OCI-LY3 (cell line): Measurements from ENCODE around the gene DOK7.

ENCODE experiments used
- H2AFZ ChIP-seq: fragments of 200-600, 300-600 bp; shearing (Covaris generic); 2 replicates; pipeline ENCODE4 v1.6.0; 2014; ENCODE audit warnings: antibody characterized with exemption, low read depth, low read length
- H3K27ac ChIP-seq: fragments of 200-600, 300-600 bp; sonication (generic); 2 replicates; pipeline ENCODE4 v1.5.1; 2014; ENCODE audit warnings: mild to moderate bottlenecking, low read length, moderate library complexity, mixed read lengths
- H3K27me3 ChIP-seq: fragments of 200-600, 300-600 bp; sonication (generic); 2 replicates; pipeline ENCODE4 v1.6.1; 2014; ENCODE audit warnings: low read depth, low read length, mixed read lengths
- H3K36me3 ChIP-seq: fragments of 200-600, 300-600 bp; sonication (generic); replicated peaks from 2 replicates; pipeline ENCODE3; 2014; ENCODE audit warnings: low read depth, low read length, mixed read lengths
- H3K4me1 ChIP-seq: fragments of 300-600, 200-600 bp; sonication (generic); 2 replicates; pipeline ENCODE4 v1.6.1; 2014; ENCODE audit warnings: low read length, mixed read lengths
- H3K4me2 ChIP-seq: fragments of 200-600, 300-600 bp; sonication (generic); 2 replicates; pipeline ENCODE4 v1.6.1; 2014; ENCODE audit warnings: low read length, mixed read lengths
- H3K4me3 ChIP-seq: fragments of 300-600, 200-600 bp; sonication (generic); 2 replicates; pipeline ENCODE4 v1.5.1; 2014; ENCODE audit warnings: antibody characterized with exemption, mild to moderate bottlenecking, low read length, moderate library complexity
- H3K79me2 ChIP-seq: fragments of 300-600, 200-600 bp; shearing (Covaris generic); 2 replicates; pipeline ENCODE4 v1.6.1; 2014; ENCODE audit warnings: mild to moderate bottlenecking, low read length, mixed read lengths
- H3K9ac ChIP-seq: fragments of 300-600, 200-600 bp; shearing (Covaris generic); 2 replicates; pipeline ENCODE4 v1.6.0; 2014; ENCODE audit warnings: mild to moderate bottlenecking, low read length, moderate library complexity
- H3K9me3 ChIP-seq: fragments of 200-600, 300-600 bp; shearing (Covaris generic); 2 replicates; pipeline ENCODE4 v1.6.1; 2014; ENCODE audit warnings: low read length, mixed read lengths; ENCODE audit not compliant: insufficient read depth
- H4K20me1 ChIP-seq: fragments of 200-600, 300-600 bp; sonication (generic); 2 replicates; pipeline ENCODE4 v1.6.1; 2016; ENCODE audit warnings: low read length, mixed read lengths; ENCODE audit not compliant: insufficient read depth
- CTCF ChIP-seq: fragments of 200-600, 300-600 bp; sonication (generic); IDR thresholded peaks from 2 replicates; pipeline ENCODE4 v1.5.1; 2014; ENCODE audit warnings: antibody characterized with exemption, low read length, low read depth
- EZH2phosphoT487 ChIP-seq: fragments of 200-600 bp; shearing (Covaris generic); IDR thresholded peaks from 2 replicates; pipeline ENCODE4 v1.6.1; 2018; ENCODE audit warnings: antibody characterized with exemption, mixed run types, low read depth

The DOK7 gene

GRCh38 chr4:3423952-3424351, 39.2 kb upstream of the DOK7 start:
- no peak for TF ChIP-seq CTCF
- no peak for TF ChIP-seq EZH2phosphoT487
- Histone ChIP-seq H4K20me1 (no peaks in the 10 kb centered on the region), H3K79me2 (no peaks in the 10 kb centered on the region), H3K27me3 (no peaks in the 10 kb centered on the region), H3K9me3 (no peaks in the 10 kb centered on the region), H3K4me1 (no peaks in the 10 kb centered on the region), H3K4me2 (no peak overlapping the region), H3K4me3 (no peak overlapping the region), H3K27ac (no peak overlapping the region), H2AFZ (no peak overlapping the region), H3K9ac (no peak overlapping the region), H3K36me3 (peaks cover 7% of the 10 kb centered on the region)

- Histone ChIP-seq H3K27ac (no peak overlapping the region), H3K4me1 (no peaks in the 10 kb centered on the region), H3K9me3 (no peaks in the 10 kb centered on the region), H3K9ac (no peak overlapping the region), H3K79me2 (no peaks in the 10 kb centered on the region), H3K27me3 (no peaks in the 10 kb centered on the region), H3K4me3 (no peak overlapping the region), H3K36me3 (peaks cover 11% of the 10 kb centered on the region), H2AFZ (no peak overlapping the region), H3K4me2 (no peak overlapping the region), H4K20me1 (no peaks in the 10 kb centered on the region)
- TF ChIP-seq CTCF (no peak), EZH2phosphoT487 (no peak)
These were observed 38.5 kb upstream of the DOK7 start for GRCh38 chr4:3424522-3425095.

- H3K9ac ChIP-seq, result no peak overlapping the region
- H3K36me3 ChIP-seq, result peaks cover 11% of the 10 kb centered on the region
- H2AFZ ChIP-seq, result no peak overlapping the region
- no peaks in the 10 kb centered on the region for H3K79me2 ChIP-seq
- no peak overlapping the region for H3K27ac ChIP-seq
- no peaks in the 10 kb centered on the region for H3K9me3 ChIP-seq
- H3K4me2 ChIP-seq, result no peak overlapping the region
- no peaks in the 10 kb centered on the region for H3K4me1 ChIP-seq
- H3K4me3 ChIP-seq, result no peak overlapping the region
- no peak for TF ChIP-seq EZH2phosphoT487
- TF ChIP-seq CTCF, result no peak
- H3K27me3 ChIP-seq, result no peaks in the 10 kb centered on the region
- no peaks in the 10 kb centered on the region for H4K20me1 ChIP-seq
These were observed 36.5 kb upstream of the DOK7 start for GRCh38 chr4:3426465-3427133.

GRCh38 chr4:3427134-3427476, 36.0 kb upstream of the DOK7 start:
- no peaks in the 10 kb centered on the region for H3K9me3 ChIP-seq
- no peak overlapping the region for H2AFZ ChIP-seq
- H3K4me2 ChIP-seq, result no peak overlapping the region
- H3K36me3 ChIP-seq, result peaks cover 11% of the 10 kb centered on the region
- H3K9ac ChIP-seq, result no peak overlapping the region
- TF ChIP-seq EZH2phosphoT487 (no peak), CTCF (no peak)
- no peaks in the 10 kb centered on the region for H3K4me1 ChIP-seq
- no peak overlapping the region for H3K4me3 ChIP-seq
- no peaks in the 10 kb centered on the region for H3K79me2 ChIP-seq
- H3K27ac ChIP-seq, result no peak overlapping the region
- H3K27me3 ChIP-seq, result no peaks in the 10 kb centered on the region
- H4K20me1 ChIP-seq, result no peaks in the 10 kb centered on the region
